KMS-11 (cell line): ENCODE results near the gene MACROD2.

ENCODE experiments used
- H2AFZ ChIP-seq: fragments of 200-600 bp; sonication (generic); 2 replicates; pipeline ENCODE4 v1.6.1; 2016; ENCODE audit warnings: antibody characterized with exemption, mixed run types, low read depth
- H3K27ac ChIP-seq: fragments of 200-600 bp; sonication (generic); 2 replicates; pipeline ENCODE4 v1.6.1; 2016; ENCODE audit warnings: mild to moderate bottlenecking, mixed run types
- H3K27me3 ChIP-seq: fragments of 200-600 bp; sonication (generic); 2 replicates; pipeline ENCODE4 v1.6.1; 2017; ENCODE audit warnings: mild to moderate bottlenecking, low read depth, mixed run types, moderate library complexity; ENCODE audit not compliant: insufficient read depth
- H3K36me3 ChIP-seq: fragments of 200-600 bp; sonication (generic); 2 replicates; pipeline ENCODE4 v1.6.1; 2017; ENCODE audit warnings: mild to moderate bottlenecking, mixed run types; ENCODE audit not compliant: insufficient read depth
- H3K4me1 ChIP-seq: fragments of 200-600 bp; sonication (generic); 2 replicates; pipeline ENCODE4 v1.6.1; 2016; ENCODE audit warnings: mild to moderate bottlenecking, low read depth, mixed run types; ENCODE audit not compliant: poor library complexity, severe bottlenecking
- H3K4me2 ChIP-seq: fragments of 200-600 bp; sonication (generic); 2 replicates; pipeline ENCODE4 v1.7.0; 2016; ENCODE audit warnings: mild to moderate bottlenecking, mixed run types
- H3K4me3 ChIP-seq: fragments of 200-600 bp; sonication (generic); IDR thresholded peaks from 2 replicates; pipeline ENCODE4 v1.6.1; 2017; ENCODE audit warnings: low read depth, low read length, mixed read lengths; ENCODE audit not compliant: insufficient read depth
- H3K79me2 ChIP-seq: fragments of 200-600 bp; sonication (generic); 2 replicates; pipeline ENCODE4 v1.6.1; 2016; ENCODE audit warnings: low read depth, mixed run types; ENCODE audit not compliant: insufficient read depth
- H3K9ac ChIP-seq: fragments of 200-600 bp; sonication (generic); 2 replicates; pipeline ENCODE4 v1.6.1; 2016; ENCODE audit warnings: mild to moderate bottlenecking, mixed run types
- H4K20me1 ChIP-seq: fragments of 200-600 bp; sonication (generic); 2 replicates; pipeline ENCODE4 v1.6.1; 2016; ENCODE audit warnings: mild to moderate bottlenecking, mixed run types; ENCODE audit not compliant: insufficient read depth
- CTCF ChIP-seq: fragments of 200-600 bp; sonication (generic); conservative IDR thresholded peaks from 2 replicates; pipeline ENCODE4 v1.6.1; 2017; ENCODE audit warnings: low read depth, mild to moderate bottlenecking, antibody characterized with exemption, low read length, moderate library complexity, mixed read lengths

The MACROD2 gene

DNA sequence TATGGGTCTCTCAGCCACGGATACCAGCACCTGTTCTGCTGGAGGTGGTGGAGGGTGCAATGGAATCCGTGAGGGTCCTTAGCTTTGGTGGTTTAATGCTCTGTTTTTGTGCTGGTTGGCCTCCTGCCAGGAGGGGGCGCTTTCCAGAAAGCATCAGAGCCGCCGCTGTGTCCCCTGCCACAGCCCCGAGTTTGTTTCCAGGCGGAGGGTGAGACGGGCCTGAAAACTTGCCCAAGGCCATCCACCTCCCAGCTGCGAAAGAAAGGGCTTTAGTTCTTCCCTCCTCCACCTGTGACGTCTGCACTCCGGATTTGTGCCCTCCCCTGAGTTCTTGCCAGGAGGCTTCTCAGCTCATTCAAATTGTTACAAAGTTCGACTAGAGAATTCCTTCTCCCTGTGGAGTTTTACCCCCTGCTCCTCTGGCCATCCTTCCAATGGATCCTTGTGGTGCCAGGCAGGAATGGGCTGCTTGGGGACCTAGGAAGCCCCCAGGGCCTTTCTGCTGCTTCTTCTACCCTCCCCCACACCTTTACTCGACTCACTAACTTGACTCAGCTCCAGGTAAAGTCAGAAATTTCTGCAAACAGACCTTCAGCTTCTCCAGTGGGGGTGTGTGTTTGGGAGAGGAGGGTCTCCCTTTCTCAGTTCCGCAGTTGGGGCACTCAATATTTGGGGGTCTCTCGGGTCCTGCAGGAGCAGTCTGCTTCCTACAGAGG lies 1704.3 kb downstream of the MACROD2 start:
- Histone ChIP-seq H3K9ac (no peak overlapping the region), H3K36me3 (no peaks in the 10 kb centered on the region), H3K4me2 (no peak overlapping the region), H3K27ac (no peak overlapping the region), H3K4me1 (no peaks in the 10 kb centered on the region), H4K20me1 (no peaks in the 10 kb centered on the region), H3K4me3 (no peak overlapping the region), H3K27me3 (no peaks in the 10 kb centered on the region), H3K79me2 (no peaks in the 10 kb centered on the region), H2AFZ (no peak overlapping the region)
- no peak for TF ChIP-seq CTCF

DNA sequence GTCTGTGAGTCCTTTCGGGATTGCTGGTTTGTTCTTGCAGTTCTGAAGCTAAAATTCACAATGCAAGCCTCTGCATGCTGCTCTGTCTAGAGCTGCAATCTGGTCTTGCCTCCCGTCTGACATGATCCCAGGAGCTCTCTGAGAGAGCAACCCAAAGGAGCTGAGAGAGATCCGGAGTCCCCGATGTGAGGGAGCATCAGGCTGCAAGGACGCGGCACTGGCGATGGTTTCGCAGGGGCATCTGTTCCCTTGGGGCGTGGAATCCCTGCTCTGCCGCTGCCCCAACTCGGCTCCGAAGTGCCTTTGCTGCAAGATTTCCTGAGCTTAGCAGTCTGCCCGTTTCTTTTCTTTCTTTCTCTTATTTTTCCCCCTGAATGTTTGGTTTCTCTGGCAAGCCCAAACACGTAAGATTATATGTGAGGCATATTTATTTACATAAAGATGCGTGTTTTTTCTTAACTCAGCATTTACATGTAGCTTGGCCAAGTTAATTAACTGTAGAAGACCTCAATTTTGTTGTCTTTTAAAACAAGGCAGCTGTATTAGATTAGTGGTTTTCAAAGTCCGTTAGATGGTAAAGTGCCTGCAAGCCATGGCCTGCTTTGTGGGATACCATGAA lies 1704.9 kb downstream of the MACROD2 start:
- Histone ChIP-seq H4K20me1 (no peaks in the 10 kb centered on the region), H3K9ac (no peak overlapping the region), H3K4me2 (no peak overlapping the region), H3K36me3 (no peaks in the 10 kb centered on the region), H3K27ac (no peak overlapping the region), H3K4me3 (no peak overlapping the region), H3K4me1 (no peaks in the 10 kb centered on the region), H3K27me3 (no peaks in the 10 kb centered on the region), H2AFZ (no peak overlapping the region), H3K79me2 (no peaks in the 10 kb centered on the region)
- TF ChIP-seq CTCF: no peak

DNA sequence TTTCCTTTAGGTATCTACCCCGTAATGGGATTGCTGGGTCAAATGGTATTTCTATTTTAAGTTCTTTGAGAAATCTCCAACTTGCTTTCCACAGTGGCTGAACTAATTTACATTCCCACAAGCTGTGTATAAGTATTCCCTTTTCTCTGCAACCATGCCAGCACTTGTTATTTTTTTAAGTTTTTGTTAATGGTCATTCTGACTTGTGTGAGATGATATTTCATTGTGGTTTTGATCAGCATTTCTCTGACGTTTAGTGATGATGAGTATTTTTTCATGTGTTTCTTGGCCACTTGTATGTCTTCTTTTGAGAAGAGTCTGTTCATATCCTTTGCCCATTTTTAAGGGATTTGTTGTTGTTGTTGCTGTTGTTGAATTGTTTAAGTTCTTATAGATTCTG lies 1706.8 kb downstream of the MACROD2 start:
- no peak overlapping the region for H3K4me3 ChIP-seq
- no peak overlapping the region for H2AFZ ChIP-seq
- no peaks in the 10 kb centered on the region for H4K20me1 ChIP-seq
- H3K79me2 ChIP-seq: no peaks in the 10 kb centered on the region
- no peak overlapping the region for H3K9ac ChIP-seq
- TF ChIP-seq CTCF: no peak
- H3K4me2 ChIP-seq: no peak overlapping the region
- H3K27me3 ChIP-seq: no peaks in the 10 kb centered on the region
- H3K4me1 ChIP-seq: no peaks in the 10 kb centered on the region
- no peaks in the 10 kb centered on the region for H3K36me3 ChIP-seq
- no peak overlapping the region for H3K27ac ChIP-seq

- Histone ChIP-seq H3K27ac (no peak overlapping the region), H3K9ac (no peak overlapping the region), H3K4me2 (no peak overlapping the region), H3K4me1 (no peaks in the 10 kb centered on the region), H3K79me2 (no peaks in the 10 kb centered on the region), H3K27me3 (no peaks in the 10 kb centered on the region), H4K20me1 (no peaks in the 10 kb centered on the region), H3K4me3 (no peak overlapping the region), H3K36me3 (no peaks in the 10 kb centered on the region), H2AFZ (no peak overlapping the region)
- TF ChIP-seq CTCF: no peak
These were observed 1708.0 kb downstream of the MACROD2 start for GRCh38 chr20:15703171-15703911.
